Measurements from ENCODE around the gene EFNB3.

DNA sequence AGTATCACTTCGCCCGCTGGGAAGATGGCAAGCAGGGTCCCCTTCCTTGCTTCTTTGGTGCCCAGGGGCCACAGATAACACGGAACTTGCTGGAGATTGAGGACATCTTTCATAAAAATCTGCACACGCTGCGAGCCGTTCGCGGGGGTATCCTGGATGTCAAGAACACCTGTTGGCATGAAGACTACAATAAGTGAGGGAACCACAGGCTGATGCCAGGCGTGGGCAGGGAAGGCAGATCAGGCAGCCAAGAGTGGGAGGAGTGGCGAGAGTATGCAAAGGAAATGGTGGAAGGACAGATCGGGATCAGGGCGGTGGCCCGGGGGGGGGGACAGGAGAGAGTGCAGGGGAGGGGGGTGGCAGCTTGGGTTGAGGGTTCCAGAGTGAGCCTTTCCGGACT is 34.7 kb downstream of the EFNB3 start:
- TF ChIP-seq ZNF302 (tag by site-specific recombination; IDR thresholded peaks at IDR 0.05; ENCODE audit: low read depth) (no peak), PATZ1 (tag by site-specific recombination; IDR thresholded peaks at IDR 0.05) (no peak), ZNF140 (tag by site-specific recombination; IDR thresholded peaks at IDR 0.05) (no peak), ZNF174 (tag by site-specific recombination; IDR thresholded peaks at IDR 0.05) (no peak), PRDM6 (tag by site-specific recombination; IDR thresholded peaks at IDR 0.05) (no peak), ZNF175 (tag by site-specific recombination; IDR thresholded peaks at IDR 0.05) (no peak), ZFP41 (tag by site-specific recombination; IDR thresholded peaks at IDR 0.05; ENCODE audit: borderline replicate concordance) (no peak)

All from HEK293 (cell line).